GM19193 (cell line): ENCODE measurements around the gene CAMK1G.

Source experiments
- POLR2A ChIP-seq: IDR thresholded peaks from 4 replicates; pipeline ENCODE4 v1.6.1; 2011; ENCODE audit not compliant: insufficient read depth, insufficient read length; ENCODE audit errors: extremely low read depth

Gene CAMK1G

DNA sequence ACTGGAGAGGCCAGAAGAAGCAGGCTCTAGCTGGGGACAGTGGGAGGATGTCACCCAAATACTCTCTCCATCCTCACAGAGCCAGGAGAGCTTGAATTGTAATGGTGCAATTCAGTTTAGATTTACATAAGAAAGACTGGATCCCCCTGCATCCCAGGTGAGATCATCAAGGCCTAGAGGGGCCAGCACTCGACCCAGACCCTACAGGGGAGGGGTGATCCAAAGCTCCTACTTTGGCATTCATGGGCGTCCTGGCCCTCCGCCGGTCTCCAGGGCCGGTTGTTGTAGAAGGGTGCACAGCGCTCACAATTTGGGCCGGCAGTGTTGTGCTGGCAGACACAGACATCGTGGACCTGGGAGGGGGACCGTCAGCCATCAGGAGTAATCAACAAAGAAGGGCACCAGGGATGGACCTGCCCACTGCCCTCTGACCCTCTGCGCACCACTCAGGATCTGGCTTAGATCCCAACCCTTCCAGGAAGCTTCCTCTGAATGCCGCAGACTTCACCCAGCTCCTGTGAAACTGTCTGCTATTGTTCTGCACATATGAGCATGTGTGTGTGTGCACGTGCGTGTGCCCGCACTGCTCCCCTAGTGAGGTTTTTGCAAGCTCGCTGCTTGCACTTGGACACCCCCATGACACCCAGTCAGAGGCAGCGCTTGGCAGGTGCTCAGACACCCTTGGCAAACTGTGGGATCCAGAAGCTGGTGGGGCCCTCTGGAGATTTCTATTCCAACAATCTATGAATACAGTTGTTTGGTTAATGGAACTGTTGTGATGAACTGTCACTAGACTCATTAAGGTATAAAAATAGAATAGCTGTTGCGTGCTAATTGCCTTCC is 47.1 kb downstream of the CAMK1G start:
- no peak for TF ChIP-seq POLR2A

DNA sequence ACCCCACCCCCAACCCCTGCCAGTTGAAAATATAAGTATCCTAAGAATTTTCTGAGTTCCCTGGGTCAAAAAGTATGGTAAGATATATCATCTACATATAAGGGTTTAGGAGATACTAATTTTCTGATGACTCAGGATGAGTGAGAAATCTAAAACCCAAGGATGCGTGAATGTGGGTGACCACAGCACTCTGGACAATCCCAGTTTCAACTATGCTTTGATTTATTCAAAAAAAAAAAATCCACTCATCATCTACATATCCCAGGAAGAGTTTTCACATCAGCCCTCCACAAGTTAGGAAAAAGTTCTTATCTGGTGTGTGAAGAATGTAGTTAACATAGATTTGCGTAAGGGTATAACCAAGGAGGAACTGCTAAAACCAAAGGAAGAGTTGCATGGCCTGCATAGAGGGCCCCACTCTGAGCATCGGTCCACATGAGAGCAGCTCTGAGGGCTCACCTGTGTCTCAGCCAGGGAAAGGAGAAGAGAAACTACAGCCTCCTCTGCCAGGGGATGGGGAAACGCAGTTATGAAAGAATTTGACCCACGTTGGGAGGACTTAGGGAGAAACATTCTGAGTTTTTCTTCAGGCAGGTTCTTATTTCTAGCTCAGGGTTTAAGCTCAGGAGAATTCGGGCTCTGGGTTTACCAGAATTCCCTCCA is 50.0 kb downstream of the CAMK1G start:
- no peak for TF ChIP-seq POLR2A

DNA sequence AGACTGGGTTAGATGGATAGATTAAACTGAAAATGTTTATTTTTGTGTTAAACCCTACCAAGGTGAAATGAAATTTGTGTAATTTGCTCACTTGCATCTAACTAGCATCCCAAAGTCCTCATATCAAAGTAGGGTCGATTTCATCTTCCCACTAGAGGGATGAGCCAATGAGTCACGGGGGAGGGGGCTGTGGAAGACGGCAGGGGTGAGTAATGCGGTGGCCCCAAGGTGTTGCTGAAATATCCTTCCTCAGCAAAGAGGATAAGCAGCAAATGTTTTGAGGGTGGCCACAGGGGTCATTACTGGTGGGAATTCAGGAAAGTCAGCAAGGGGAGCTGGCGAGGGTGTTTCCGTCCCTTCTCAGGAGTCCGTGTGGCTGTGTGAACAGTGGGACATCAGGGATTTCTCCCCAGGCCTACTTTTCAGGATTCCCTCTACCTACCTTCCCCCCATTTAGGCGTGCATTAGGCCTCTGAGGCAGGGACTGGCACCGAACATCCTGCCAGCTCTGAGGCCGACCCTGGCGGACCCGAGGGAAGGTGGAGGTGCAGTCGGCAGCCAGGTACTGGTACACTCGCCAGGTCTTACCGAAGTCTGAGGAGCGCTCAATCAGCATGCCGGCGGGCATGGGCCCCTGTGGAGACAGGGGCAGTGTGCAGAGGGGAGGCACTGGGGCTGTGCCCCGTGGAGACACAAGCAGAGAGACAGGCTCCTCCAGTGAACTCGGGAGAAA is 50.7 kb downstream of the CAMK1G start:
- no peak for TF ChIP-seq POLR2A

GRCh38 chr1:209635850-209636249 is 52.3 kb downstream of the CAMK1G start:
- TF ChIP-seq POLR2A: no peak

- TF ChIP-seq POLR2A: no peak
Measured at GRCh38 chr1:209641832-209642172, 58.3 kb downstream of the CAMK1G start.

DNA sequence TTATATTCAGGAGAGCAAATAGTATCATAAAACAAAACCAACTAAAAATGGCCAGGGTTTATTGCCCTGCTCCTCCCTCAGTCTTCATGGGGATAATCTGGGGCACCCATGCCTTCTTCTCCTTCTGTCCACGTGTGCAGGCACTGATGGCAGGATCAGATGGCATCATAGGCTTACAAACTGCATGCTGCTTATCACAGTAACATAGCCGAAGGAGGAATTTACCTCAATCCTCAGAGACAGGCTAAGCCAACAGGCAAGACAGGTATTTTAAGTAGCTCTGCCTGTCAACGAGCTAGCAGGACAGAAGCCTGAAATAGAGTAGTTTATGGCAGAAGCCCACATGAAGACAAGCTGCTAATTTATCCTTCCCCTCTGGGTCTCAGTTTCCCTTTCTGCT is 59.3 kb downstream of the CAMK1G start:
- TF ChIP-seq POLR2A: no peak

DNA sequence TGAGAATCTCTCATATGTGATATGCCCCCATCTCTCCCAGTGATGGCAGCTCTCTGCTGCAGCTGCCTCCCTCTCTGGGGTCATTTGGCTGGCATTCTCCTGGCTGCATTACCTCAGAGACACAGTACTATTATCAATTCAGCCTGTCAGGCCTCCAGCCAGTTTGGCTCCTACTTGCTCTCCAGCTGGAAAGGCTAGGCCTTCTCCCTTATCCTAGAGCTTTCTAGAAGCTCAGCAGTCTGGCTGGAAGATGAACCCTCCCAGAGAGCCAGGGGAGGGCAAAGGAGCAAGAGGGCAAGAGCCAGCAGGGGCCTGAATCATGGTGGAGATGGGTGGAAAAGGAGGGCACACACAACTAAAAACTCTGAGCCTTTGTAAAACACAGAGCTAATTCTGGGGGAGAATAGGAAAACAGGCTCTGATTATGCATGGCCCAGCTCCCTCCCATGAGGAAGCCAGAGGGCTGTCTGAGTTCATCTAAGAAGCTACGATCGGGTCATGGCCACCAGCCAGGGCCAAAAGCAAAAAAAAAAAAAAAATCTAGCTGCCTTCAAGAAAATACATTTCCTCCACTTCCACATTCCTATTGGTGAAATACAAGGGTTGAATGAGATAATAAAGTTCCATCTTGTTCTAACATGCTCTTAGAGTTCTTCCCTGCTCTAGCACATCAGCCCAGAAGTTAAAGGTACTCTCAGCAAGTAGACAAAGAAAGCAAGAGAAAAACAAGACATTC is 59.9 kb downstream of the CAMK1G start:
- TF ChIP-seq POLR2A: no peak

DNA sequence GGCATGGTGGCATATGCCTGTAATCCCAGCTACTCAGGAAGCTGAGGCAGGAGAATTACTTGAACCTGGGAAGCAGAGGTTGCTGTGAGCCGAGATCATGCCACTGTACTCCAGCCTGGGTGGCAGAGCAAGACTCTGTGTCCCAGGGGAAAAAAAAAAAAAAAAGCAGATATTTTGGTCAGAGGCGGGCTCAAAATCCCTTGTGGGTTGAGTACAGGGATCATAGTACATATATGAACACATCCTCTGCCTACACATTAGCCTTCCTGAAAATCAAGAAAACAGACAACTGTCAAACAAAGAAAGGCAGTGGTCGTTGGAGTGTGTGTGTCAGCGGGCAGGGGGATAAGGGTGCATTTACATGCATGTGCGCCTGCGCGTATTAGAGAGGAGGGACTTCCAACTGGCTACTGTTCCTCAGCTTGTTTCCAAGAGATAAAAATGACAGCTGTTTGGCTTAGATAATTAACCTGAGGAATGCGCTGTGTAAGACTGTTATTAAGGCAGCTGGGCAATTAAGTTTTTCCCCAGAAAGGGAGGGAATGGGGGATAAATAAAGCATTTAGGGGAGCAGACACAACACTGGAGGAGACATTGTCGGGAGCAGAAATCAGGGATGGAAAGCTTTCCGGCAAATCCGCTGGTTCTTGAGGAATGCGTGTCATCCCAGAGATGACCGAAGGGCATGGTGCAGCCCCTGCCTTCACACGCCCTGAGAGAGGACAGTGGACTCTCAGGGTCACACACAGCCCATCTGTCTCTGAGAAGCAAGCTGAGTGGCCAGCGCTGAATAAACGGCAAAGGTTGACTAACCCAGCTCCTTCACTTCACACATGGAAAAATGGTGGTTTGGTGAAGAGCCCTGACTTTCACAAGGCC is 62.3 kb downstream of the CAMK1G start:
- no peak for TF ChIP-seq POLR2A

DNA sequence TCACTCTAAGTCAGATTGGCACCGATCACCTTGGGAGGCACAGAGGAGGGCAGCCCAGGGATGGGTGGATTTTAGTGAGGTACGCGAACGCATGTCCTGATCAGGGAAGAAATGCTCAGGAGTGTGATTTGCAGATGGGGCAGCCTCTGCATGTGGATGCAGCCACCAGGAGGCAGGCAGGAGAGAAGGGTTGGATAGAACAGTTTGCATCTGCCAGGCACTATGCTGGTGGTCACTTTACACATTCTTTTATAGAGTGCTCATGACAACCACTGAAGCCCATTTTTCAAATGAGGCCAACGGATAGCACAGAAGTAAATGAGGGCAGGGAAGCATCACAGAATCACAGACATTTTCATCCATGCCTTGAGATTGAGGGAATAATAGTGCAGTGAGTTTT is 63.0 kb downstream of the CAMK1G start:
- no peak for TF ChIP-seq POLR2A

DNA sequence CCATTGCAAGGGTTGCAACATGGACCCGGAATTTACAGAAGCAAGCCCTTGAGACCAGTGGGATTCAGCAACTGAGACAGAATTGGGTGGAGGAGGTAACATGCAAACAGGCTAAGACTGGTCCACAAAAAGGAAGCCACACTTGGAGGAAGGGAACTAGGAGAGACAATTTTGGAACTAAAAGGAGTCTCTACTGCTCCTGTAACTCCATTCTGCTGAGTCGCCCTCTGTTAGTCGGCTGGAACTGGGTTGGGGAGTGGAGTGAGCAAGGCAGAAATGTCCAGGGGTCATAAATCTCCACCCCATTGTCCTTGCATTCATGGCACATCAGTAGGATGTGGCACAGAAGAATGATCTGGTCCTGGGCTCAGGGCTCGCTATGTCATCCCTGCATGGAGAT is 63.6 kb downstream of the CAMK1G start:
- no peak for TF ChIP-seq POLR2A

- no peak for TF ChIP-seq POLR2A
Measured at GRCh38 chr1:209648346-209648745, 64.8 kb downstream of the CAMK1G start.

DNA sequence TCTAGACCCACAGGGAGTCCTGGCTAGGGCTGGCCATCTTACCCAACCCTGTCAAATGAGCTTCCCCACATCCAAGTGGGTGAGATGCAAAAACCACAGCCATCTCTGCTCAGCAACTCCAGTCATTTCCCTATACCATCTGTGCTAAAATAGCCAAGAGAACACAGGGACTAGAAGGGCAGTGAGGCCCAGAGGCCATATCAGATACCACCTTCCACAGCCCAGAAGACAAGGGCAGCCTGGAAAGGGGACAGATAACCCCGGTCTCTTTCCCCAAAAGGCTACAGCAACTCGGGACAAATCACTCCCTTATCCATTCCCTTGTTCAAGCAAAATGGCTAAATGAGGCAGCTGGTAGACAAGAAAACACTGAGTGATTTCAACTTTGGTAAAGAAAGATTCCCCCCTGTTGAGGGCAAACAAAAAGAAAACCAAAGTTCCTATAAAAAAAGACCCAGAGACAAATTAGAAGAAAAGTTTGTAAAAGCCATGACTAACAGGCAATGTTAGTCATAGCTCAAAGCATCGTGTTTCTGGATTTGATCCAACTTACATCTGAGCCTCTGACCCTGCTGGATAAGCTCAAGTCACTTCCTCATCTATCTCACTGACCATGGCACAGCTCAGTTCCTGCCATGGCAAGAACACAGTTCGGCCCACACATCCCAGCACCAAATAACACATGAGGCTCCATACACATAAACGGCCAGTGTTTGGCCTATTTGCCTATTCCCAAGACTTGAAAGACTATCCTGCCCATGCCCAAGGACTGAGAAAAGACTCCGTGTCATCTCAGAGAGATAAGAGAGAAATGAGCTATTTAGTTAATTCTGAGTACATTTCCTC is 65.6 kb downstream of the CAMK1G start:
- TF ChIP-seq POLR2A: no peak

- TF ChIP-seq POLR2A: no peak
Measured at GRCh38 chr1:209650454-209650853, 66.9 kb downstream of the CAMK1G start.
